Activated T-cell treated with anti-CD3 and anti-CD28 coated beads for 4 hours (primary cell): ENCODE results near the gene PPP2R5C.

ENCODE experiments used
- DNase-seq: peaks from one replicate; pipeline ENCODE4 v3.0.0-alpha.2; 2020

PPP2R5C gene

DNA sequence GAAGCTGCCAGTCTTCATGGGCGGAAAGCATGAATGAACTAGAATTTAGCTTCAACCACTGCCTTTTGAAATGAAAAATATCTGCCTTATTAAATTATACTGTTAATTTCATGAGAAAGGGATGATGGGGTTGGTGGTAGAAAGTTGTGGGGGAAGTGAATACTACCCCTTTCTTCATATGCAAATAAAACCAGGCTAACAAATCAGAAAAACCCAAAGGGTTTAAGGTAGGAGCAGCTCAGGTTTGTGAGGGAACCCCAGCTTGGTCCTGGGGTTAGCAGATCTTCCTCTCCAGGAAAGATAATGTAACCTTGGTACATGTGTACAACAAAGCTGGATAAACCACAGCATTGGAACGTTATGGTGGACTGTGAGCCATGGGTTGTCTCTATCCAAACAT, 84.0 kb downstream of the PPP2R5C start:
- no peak for DNase-seq

DNA sequence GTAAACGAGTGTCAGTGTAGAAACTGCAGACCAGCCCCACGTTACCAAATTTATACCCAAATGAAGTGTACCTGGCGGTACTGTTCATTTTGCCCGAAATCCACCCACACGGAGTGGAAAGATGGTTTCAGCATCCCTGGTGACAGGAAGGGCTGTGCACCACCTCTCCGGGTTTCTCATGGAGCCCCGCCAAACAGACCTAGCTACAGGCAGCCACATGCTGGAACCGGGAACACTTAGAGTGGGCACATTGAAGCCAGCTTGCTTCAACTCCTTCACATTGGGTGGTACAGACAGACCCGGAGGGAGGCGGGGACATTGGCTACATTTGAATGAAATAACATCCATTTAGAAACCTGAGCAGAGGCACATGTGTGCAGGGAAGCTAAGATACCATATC, 84.4 kb downstream of the PPP2R5C start:
- no peak for DNase-seq

DNA sequence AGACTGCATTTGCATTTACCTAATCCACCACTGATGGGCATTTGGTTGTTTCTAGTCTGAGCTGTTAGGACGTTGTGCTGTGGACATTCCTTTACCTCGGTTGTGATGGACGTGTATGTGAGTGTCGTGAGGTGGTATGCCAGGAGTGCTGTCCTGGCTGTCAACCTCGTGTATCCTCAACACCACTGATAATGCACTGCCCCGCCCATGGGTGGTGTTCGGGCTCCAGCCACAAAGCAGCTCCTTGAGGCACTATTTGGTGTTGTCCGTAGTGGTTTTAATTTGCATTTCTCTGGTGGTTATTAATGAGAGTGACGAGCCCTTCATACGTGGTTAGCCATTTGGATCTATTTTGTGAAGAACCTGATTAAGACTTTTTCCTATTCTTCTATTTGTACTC, 87.6 kb downstream of the PPP2R5C start:
- DNase-seq: no peak

DNA sequence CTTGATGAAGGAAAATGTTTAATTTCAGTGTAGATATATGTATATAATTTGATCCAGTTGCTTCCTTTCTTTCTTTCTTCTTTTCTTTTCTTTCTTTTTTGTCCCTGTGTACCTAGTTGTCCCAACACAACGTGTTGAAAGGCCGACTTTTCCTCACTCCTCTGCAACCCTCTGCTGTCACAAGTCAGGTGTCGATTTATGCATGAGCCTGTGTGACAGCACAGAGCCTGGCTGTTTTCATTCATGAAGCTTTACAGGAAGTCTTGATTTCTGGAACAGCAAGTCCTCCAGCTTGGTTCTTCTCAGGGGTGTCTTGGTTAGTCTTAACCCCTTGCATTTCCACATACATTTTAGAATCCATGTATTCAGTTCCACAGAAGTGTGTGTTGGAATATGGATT, 88.1 kb downstream of the PPP2R5C start:
- DNase-seq: no peak

DNA sequence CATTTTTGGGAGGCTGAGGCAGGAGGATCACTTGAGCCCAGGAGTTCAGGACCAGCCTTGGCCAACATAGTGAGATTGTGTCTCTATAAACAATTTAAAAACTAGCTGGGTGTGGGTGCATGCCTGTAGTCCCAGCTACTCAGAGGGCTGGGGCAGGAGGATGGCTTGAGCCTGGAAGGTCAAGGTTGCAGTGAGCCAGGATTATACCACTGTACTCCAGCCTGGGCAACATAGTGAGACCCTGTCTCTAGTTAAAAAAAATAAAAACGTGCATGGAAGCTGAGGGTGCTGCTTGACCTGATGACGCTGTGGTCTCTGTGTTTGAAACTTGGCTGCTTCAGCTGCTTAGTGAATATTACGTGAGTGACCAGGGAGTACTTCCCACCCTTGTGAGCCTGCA, 89.7 kb downstream of the PPP2R5C start:
- DNase-seq: no peak

GRCh38 chr14:101851736-101852405, 90.4 kb downstream of the PPP2R5C start:
- no peak for DNase-seq

DNA sequence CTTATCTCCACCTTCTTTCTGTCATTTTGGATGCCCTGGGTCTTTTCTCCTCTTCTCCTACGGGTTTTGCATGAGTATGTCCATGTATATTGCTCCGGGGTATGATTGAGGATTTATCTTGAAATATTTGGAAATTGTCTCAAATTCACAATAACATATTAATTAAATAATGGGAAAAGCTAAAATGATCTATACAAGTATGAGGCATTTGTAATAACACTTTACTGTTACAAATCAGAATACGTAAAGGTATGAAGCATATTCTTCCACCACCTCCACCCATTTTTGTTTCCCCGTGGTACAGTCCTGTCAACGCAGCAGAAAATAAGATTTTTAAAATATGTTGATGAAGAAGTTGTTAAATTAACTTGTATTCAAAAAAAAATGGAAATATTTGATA, 91.3 kb downstream of the PPP2R5C start:
- DNase-seq: no peak

GRCh38 chr14:101853455-101854018, 92.0 kb downstream of the PPP2R5C start:
- DNase-seq: no peak

DNA sequence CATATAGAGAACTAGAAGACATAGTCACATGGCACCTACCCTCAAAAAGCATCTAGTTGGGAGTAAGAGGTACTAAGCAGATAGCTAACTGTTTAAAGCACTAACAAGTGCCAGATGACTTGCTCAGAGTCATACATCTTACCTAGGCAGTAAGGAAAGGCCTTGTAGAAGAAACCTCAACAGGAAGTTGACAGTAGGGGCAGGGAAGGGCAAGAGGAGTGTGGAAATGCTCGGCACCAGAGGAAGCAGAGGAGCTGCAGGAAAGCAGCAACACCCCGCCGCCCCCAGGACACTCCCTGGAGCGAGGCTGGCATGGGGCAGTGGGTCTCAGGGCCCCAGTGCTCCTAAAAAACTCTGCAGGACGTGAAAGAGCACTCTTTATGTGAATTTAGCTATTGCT, 92.9 kb downstream of the PPP2R5C start:
- no peak for DNase-seq

- DNase-seq: no peak
Observed at GRCh38 chr14:101855958-101856357, 94.4 kb downstream of the PPP2R5C start.

- DNase-seq: no peak
Observed at GRCh38 chr14:101856536-101856935, 95.0 kb downstream of the PPP2R5C start.

DNA sequence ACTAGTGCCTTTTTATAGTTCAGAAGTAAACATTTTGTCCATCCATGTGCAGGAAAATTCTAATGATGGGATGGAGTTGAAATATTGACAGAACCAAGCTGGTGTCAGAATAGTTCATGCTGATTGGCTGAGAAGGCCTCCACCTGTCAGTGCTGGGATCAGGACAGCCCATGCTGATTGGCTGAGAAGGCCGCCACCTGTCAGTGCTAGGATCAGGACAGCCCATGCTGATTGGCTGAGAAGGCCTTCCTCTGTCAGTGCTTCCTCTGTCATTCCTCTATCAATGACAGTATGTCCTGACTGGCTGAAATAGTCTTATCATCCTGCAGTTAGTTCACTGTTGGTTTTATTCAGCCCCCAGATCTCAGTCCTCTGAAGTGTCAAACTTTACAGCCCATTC, 95.7 kb downstream of the PPP2R5C start:
- no peak for DNase-seq

- DNase-seq: no peak
Observed at GRCh38 chr14:101858791-101859537, 97.5 kb downstream of the PPP2R5C start.

DNA sequence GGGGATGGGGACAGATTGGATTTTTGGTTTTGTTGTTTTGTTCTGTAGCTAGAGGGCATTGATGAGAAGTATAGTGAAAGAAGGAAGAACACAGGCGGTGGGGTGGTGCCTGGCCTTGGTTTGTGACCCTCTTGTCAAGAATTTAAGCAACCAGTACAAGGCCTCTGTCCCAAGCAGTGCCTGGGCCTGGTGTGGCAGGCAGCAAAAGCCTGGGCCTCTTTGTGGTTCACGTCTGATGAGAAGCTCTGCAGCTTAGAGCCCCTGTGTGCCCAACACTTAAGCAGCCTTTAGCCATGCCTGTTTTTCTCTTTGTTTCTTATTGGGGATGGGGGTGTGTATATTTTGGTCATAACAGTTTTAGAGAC, 98.0 kb downstream of the PPP2R5C start:
- no peak for DNase-seq

GRCh38 chr14:101859958-101860357, 98.4 kb downstream of the PPP2R5C start:
- DNase-seq: no peak

DNA sequence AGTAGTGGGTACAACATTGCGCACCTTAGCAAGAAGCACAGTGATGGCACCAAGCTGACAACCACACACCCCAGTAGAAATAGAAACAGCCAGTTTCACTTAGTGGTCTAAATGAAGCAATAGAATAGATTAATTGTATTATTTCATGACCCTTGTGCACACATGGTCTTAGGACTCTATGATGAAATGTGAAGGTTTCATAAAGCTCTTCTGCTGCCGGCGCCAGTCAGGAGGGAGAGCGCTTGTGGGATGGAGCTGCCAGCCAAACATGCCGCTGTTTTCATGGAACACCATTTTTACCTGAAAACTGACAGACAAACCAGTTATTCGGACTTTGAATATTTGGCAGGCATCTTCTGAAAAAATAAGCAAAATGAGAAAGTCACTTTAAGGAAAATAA, 100.0 kb downstream of the PPP2R5C start:
- DNase-seq: no peak

GRCh38 chr14:101862177-101862576, 100.7 kb downstream of the PPP2R5C start:
- no peak for DNase-seq

DNA sequence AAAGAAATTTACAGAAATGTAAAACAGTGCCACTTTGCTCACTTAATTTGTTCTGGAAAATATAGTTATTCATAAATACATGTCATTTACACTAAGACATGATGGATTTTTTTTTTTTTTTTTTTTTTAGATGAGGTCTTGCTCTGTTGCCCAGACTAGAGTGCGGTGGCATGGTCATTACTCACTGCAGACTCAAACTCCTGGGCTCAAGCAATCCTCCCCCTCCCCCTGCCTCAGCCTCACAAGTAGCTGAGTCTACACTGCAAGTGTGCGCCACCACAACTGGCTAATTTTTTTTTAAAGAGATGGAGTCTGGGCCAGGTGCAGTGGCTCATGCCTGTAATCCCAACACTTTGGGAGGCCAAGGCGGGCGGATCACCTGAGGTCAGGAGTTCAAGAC, 101.2 kb downstream of the PPP2R5C start:
- DNase-seq: no peak

- no peak for DNase-seq
Observed at GRCh38 chr14:101865288-101865687, 103.8 kb downstream of the PPP2R5C start.

DNA sequence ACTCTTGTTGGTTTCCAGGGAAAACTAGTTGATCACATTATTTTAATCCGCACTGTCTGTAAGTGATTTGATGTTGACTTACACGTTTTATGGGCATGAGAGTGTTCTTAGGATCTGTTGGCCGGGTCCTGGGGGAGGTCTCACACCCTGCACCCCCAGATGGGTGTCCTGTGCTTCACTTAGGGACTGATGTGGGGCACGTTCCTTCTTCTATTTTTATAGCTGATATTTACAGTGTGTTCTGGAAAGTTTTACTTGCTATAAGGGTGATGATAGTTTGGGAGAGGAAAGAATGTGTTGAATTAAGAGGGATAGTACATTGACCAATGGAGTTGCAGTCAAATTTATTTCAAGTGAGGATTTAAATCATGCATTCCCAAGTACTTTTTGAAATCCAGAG, 106.3 kb downstream of the PPP2R5C start:
- no peak for DNase-seq

DNA sequence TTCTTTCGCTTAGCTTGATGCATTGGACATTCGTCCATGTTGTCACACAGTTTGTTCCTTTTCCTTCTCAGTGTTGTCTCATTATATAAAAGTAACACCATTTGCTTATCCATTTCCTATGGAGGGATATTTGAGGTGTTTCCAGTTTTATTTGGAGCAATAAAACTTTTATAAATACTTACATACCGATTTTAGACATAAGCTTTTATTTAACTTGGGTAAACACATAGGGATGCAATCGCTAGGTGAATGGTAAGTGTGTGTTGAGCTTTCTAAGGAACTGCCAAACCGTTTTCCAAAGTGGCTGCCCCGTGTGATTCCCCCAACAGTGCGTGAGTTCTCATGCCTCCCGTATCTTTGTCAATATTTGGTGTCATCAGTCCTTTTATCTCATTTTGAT, 107.7 kb downstream of the PPP2R5C start:
- DNase-seq: no peak

- DNase-seq: no peak
Observed at GRCh38 chr14:101870273-101870939, 108.9 kb downstream of the PPP2R5C start.

GRCh38 chr14:101872346-101872745, 110.8 kb downstream of the PPP2R5C start:
- no peak for DNase-seq
